Activated naive CD4-positive, alpha-beta T cell treated with anti-CD3 and anti-CD28 coated beads, Interleukin-2, amount 10 ng/mL, durations not matched to agents 5 hours and 36 hours (primary cell): ENCODE results near the gene POGLUT3. TPM values are rescaled to one million over a fixed set of nuclear protein-coding genes. Genes with fewer than 3 reads are reported as not detected.

ENCODE experiments used
- total RNA-seq, 2 experiments: library from RNA; stranded (reverse); gene quantifications; one replicate each; pipeline ENCODE4 v1.2.3, GENCODE V29; 2021

POGLUT3 gene, protein sequence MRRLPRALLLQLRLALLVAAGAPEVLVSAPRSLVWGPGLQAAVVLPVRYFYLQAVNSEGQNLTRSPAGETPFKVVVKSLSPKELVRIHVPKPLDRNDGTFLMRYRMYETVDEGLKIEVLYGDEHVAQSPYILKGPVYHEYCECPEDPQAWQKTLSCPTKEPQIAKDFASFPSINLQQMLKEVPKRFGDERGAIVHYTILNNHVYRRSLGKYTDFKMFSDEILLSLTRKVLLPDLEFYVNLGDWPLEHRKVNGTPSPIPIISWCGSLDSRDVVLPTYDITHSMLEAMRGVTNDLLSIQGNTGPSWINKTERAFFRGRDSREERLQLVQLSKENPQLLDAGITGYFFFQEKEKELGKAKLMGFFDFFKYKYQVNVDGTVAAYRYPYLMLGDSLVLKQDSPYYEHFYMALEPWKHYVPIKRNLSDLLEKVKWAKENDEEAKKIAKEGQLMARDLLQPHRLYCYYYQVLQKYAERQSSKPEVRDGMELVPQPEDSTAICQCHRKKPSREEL
- 10 to 100 TPM; 19.1 to 19.6 TPM for total RNA-seq

DNA sequence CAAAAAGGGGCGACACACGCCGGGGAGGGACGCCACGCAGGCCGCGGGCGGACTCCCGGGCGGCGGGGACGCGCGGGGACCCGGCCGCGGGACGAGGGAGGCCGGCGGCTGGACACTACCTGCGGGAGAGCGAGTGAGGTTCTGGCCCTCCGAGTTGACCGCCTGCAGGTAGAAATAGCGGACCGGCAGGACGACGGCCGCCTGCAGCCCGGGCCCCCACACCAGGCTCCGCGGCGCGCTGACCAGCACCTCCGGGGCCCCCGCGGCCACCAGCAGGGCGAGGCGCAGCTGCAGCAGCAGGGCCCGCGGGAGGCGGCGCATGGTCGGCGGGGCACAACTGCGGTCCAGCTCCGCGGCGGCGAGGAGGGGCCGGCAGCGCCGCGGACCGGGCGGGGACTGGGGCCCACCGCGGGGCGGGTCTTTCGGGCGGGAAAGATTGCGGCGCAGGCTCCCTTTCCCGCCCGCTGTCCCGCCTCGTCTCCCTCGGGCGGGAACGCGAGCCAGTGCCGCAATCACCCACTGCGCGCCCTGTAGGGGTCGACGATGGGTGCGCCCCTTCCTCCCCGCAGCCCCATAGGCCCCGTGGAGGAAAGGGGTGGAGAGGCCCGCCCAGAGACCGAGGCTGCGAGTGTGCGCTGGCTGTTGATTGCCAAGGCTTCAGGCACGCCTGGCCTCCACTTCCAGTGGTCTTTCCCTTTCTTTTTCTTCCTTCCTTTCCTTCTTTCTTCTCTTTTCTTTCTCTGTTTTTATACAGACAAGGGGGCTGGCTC lies at the start of gene POGLUT3:
POGLUT3 (minus strand) TSS at position 339 of the 770 bp plus-strand sequence; CDS start at position 321, 18 bp downstream.

DNA sequence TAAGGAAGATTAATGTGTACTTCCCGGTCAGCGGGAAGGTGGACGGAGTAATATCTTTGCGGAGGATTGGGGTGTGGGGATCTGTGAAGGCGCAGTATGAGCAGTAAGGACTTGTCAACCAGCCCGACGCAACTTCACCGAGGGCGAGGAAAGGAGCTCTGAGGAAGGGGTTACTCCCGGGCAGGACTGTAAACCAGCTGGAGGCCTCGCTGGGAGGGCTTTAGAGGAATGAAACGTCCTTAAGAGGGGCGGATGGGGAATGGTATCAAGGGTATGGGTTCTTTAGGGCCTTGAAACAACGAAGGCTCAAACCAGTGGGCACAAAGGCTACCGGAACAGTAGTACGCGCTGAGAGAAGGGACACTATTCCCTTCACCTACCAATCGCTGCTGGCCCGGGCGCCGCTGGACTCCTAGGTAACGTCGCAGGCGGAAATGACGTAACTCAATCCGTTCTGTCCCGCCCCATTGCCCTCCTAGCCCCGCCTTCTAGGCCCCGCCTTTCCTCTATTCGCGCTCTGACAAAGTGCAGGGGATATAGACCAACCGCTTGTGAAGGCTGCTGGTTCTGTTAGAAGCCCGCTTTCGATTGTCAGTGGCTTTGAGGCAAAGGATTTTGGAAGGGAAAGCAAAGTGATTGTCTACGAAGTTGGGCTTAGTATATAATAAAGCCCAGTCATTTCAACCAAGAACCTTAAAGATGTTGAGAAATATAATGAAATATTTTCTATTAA lies 30.9 kb downstream of the POGLUT3 start, which contains the start of gene C11orf65:
C11orf65 (minus strand) TSS at position 439 of the 733 bp plus-strand sequence. CDS start 5,970 bp downstream, outside the sequence.

Other genes with a start within 250 kb of the POGLUT3 start
- 1 to 10 TPM in 1 of 2 experiments, not detected in 1; 1.4 TPM for gene C11orf65, start 30.9 kb downstream of the POGLUT3 start, total RNA-seq
- 1 to 10 TPM; 2.8 to 3.3 TPM for gene EXPH5, start 95.4 kb upstream of the POGLUT3 start, total RNA-seq
- 10 to 100 TPM; 20.7 to 23.6 TPM for gene DDX10, start 166.7 kb upstream of the POGLUT3 start, total RNA-seq